ENCODE measurements around the gene PTPRK.

Gene PTPRK

DNA sequence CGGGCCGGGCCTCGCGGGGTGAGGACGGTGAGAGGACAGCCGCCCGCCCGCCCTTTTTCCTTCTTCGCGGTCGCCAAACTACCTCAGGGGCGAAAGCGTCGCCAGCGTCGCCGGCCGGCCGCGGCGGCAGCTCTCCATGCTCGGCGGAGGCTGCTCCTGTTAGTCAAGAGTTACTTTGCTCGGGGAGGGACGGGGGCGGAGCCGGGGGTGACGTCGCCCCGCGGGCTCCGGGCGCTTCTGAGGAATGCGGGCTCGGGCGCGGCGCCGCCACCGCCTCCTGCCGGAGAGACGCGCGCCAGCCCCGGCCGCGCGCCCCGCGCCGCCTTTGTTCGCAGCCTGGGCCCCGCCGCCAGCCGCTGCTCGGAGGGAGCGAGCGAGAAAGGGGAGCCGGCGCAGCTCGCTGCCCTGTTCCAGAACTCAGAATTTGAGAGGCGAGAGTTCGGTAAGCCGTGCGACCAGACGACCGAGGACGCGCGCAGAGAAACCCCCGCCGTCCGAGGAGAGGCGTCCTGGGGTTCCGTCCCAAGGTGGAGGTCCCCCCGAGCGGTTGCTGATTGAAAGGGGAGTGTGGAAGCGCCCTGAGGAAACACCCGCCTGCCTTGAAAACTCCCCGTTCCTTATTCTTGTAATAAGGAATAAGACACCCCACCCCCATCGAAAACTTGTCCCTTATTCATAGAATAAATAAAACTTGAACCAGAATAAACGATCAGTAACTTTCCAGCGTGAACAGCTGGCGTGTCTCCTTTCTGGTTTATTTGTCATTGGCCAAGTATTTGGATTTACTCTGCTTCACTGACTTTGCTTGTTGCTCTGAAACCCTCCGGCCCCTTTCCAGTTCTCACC, at the start of gene PTPRK:
TSS of gene PTPRK (minus strand) at position 164 of the 846 bp plus-strand sequence. CDS start 241 bp downstream, outside the sequence.
- FAIRE-seq (no peak), DNase-seq (ENCODE audit: insufficient read length, low spot score) (peak; percentile 47)

DNA sequence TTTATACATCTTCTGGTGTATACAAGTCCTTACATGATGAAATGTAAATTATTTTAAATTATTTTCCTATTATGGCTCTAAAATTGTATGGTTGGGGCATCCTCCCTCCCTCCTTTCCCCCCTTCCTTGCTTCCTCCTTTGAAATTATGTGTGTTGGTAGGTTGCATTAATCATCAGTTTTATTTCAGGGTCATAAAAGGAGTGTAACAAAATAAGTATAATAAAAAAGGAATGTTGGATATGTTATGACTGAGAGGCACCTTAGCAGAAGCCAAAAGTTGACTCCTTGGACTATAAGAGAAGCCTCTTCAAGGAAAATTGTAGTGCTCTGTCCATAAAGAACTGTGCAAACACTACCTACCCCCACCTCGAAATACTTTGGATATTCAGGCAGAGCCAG, 46.6 kb upstream of the PTPRK start:
- FAIRE-seq (no peak), DNase-seq (ENCODE audit: insufficient read length, low spot score) (no peak)
- TF ChIP-seq, protein P1, sequence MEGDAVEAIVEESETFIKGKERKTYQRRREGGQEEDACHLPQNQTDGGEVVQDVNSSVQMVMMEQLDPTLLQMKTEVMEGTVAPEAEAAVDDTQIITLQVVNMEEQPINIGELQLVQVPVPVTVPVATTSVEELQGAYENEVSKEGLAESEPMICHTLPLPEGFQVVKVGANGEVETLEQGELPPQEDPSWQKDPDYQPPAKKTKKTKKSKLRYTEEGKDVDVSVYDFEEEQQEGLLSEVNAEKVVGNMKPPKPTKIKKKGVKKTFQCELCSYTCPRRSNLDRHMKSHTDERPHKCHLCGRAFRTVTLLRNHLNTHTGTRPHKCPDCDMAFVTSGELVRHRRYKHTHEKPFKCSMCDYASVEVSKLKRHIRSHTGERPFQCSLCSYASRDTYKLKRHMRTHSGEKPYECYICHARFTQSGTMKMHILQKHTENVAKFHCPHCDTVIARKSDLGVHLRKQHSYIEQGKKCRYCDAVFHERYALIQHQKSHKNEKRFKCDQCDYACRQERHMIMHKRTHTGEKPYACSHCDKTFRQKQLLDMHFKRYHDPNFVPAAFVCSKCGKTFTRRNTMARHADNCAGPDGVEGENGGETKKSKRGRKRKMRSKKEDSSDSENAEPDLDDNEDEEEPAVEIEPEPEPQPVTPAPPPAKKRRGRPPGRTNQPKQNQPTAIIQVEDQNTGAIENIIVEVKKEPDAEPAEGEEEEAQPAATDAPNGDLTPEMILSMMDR (IDR thresholded peaks at IDR 0.05; ENCODE audit: insufficient read depth, missing control alignments), result no peak

More for the DNA sequence above, at the start of gene PTPRK:
- TF ChIP-seq, protein P1 (IDR thresholded peaks at IDR 0.05; ENCODE audit: insufficient read depth, missing control alignments), result peak; percentile 31

DNA sequence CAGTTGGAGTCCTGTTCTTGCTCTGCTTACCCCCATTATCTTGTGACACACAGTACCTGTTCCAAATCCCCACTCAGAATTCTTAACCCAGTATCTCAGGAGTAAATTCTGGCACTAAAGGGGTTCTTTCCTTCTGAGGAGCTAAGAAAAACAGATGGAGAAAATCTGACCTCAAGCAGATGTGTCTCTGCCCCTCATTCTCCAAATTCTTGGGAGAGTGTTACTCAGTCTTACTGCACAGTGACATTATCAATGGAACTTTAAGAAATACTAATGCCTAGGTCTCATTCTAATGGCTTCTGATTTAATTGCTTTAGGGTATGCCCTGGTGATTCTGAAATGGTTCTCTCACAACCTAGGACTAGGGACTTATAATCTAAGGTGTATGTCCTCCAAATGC, 40.6 kb upstream of the PTPRK start:
- TF ChIP-seq, protein P1 (IDR thresholded peaks at IDR 0.05; ENCODE audit: insufficient read depth, missing control alignments), result no peak
- DNase-seq (ENCODE audit: insufficient read length, low spot score) (no peak), FAIRE-seq (no peak)

DNA sequence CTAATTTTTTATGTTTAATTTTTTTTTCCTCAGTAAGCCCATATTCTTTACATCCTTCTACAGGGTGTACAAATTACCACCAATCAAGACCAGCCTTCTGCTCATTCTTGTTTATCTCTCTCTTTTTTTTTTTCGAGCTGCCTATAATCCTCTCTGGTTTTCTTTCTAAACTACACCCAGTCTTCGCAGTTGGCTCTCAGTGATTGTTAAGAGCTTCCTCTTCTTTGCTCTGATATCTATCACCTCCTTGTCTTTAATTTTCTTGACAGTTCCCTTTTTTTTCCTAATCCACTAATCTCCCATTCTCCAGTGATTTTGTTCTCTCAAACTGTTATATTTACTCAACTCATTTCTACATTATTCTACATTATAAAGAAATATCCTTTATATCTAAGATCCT, 38.5 kb upstream of the PTPRK start:
- FAIRE-seq (no peak), DNase-seq (ENCODE audit: insufficient read length, low spot score) (no peak)
- TF ChIP-seq, protein P1 (IDR thresholded peaks at IDR 0.05; ENCODE audit: insufficient read depth, missing control alignments), result no peak

DNA sequence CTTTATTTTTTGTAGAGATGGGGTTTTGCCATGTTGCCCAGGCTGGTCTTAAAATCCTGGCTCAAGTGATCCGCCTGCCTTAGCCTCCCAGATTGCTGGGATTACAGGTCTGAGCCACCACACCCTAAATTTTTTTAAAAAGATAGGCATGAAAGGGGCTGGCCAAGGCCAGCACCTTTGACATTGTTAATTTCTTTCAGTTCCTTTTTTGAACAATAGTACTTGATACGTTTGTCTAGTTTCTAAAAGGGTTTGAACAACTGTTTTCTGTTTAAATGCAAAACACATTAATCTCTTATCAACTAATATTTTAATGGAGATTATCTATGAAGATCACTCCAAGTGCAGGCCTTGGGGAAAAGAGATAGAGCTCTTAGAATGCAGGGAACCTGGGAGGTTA, 37.6 kb upstream of the PTPRK start:
- DNase-seq (ENCODE audit: insufficient read length, low spot score), result no peak
- no peak for FAIRE-seq
- TF ChIP-seq, protein P1 (IDR thresholded peaks at IDR 0.05; ENCODE audit: insufficient read depth, missing control alignments), result no peak

DNA sequence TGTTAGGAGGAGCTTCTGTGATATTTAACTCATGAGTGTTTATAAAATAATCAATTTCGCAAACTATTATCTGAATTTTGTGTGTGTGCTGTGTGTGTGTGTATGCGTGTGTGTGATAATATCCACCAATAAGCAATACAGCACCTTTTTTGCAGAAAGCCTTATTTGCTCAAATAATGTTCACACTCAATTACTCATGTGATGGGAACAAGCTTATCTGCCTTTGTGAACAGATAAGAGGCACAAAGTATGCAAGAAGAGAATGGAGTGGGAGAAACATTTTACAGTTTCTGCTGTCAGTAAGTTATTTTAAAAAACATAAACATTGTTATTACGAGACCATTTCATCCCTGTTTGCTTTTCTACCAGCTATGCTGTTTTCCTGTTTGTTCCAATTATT, 36.7 kb upstream of the PTPRK start:
- FAIRE-seq, result no peak

More for the DNA sequence above, 36.7 kb upstream of the PTPRK start:
- DNase-seq (ENCODE audit: insufficient read length, low spot score), result no peak
- TF ChIP-seq, protein P1 (IDR thresholded peaks at IDR 0.05; ENCODE audit: insufficient read depth, missing control alignments), result no peak
